Measurements from ENCODE around the gene ROR2.
"Not testable (repeated sequence)": the region's sequence is repeated elsewhere in the genome, so short reads cannot be mapped to it uniquely, and the experiment has no call there.

Gene ROR2

DNA sequence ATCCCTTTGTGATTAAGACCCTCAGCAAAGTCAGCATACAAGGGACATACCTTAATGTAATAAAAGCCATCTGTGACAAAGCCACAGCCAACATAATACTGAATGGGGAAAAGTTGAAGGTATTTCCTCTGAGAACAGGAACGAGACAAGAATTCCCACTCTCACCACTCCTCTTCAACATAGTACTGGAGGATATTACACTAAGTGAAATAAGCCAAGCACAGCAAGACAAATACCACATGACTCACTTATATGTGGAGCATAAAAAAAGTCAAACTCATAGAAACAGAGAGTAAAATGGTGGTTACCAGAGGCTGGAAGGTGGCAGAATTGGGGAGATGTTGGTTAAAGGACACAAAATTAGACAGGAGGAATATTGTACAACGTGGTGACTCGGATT lies 408.3 kb downstream of the ROR2 start:
- no peak for DNase-seq

DNA sequence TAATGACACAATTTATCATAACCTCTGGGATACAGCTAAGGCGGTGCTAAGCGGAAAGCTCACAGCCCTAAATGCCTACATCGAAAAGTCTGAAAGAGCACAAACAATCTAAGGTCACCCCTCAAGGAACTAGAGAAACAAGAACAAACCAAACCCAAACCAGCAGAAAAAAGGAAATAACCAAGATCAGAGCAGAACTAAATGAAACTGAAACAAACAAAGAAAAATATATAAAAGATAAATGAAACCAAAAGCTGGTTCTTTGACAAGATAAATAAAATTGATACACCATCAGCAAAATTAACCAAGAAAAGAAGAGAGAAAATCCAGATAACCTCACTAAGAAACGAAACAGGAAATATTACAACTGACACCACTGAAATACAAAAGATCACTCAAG lies 409.5 kb downstream of the ROR2 start:
- not testable (repeated sequence) for DNase-seq

DNA sequence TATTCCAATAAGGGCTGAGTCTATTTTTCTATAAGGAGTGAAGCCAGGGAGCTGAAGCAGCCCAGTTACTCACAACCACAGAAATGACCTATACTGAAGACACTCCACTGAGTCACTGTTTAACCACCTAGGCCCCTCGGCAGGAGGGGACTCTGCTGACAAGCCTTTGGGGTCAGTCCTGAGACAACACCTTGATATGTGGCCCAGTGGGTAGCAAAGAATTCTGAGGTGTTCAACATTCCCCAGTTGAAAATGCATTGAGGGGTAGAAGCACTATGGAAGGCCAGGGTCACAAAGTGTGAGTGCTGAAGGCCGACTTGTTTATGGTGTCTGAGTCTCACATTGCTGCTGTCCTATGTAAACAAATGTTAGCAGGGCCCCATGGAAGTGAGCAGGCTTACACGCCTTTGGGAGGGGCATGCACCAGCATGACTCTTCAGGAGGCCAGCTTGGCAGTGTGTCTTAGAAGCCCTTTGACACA lies 413.8 kb downstream of the ROR2 start:
- no peak for DNase-seq

DNA sequence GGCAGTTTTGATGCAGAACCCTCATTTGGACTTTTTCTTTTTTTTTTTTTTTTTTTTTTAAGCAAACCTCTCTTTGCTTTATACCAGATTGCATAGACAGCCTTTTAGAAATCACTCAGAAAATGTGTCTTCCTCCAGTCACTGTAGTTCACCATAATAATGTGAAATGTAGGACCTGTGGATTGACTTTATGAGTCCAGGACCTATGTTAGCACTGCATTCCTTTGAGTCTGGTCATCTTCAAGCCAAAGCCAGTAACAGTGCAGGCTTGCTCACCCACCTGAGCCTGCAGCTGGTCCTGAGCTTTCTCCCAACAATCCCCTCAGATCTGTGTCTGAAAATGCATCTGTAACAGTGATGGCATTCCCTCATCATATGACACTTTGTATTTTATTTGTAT lies 415.7 kb downstream of the ROR2 start:
- no peak for DNase-seq

- no peak for DNase-seq
Observed at GRCh38 chr9:91533382-91533781, 416.6 kb downstream of the ROR2 start.

- no peak for DNase-seq
Observed at GRCh38 chr9:91532325-91532724, 417.7 kb downstream of the ROR2 start.

GRCh38 chr9:91530829-91531228 lies 419.2 kb downstream of the ROR2 start:
- no peak for DNase-seq

DNA sequence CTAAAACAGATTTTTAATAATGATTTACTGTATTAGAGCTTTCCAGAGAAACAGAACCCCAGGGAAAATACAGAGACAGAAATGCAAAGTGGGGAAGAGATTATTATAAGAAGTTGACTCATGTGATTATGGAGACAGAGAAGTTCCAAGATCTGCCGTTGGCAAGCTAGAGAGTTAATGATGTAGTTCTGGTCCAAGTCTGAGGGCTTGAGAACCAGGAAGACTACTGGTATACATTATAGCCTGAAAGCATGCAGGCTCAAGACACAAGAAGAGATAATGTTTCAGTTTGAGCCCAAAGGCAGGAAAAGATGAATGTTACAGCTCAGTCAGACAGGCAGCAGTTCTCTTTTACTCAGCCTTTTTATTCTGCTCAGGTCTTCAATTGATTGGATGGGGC lies 427.5 kb downstream of the ROR2 start:
- DNase-seq: no peak

GRCh38 chr9:91519520-91520277 lies 430.3 kb downstream of the ROR2 start:
- no peak for DNase-seq

DNA sequence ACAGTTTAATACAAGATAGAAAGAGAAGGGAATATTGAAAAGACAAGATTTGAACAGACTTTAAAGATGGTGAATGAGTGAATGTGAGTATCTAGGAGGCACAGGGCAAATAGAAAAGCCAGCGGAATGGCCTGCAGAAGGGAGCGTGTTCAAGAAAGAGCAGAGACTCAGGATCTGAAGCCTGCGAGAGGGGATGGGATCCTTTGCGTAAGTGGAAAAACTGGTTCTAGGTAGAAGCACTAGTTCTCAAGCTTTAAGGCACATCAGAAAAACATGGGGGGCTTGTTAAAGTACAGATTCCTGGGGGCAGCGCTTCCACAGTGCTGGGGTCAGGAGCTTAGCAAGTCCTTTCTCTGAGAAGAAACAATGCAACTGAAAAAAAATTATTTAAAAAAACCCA lies 431.6 kb downstream of the ROR2 start:
- DNase-seq: no peak

GRCh38 chr9:91517801-91518200 lies 432.2 kb downstream of the ROR2 start:
- DNase-seq: no peak

DNA sequence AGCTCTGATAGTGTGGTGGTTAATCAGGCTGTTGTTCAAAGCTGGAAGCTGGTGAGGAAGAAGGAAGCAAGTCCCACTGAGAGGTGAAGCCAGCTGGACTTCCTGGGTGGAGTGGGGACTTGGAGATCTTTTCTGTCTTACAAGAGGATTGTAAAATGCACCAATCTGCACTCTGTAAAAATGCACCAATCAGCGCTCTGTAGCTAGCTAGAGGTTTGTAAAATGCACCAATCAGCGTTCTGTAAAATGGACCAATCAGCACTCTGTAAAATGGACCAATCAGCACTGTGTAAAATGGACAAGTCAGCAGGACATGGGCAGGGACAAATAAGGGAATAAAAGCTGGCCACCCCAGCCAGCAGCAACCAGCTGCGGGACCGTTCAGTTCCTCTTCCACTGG lies 432.7 kb downstream of the ROR2 start:
- DNase-seq: not testable (repeated sequence)

- DNase-seq: no peak
Observed at GRCh38 chr9:91516777-91517176, 433.3 kb downstream of the ROR2 start.

DNA sequence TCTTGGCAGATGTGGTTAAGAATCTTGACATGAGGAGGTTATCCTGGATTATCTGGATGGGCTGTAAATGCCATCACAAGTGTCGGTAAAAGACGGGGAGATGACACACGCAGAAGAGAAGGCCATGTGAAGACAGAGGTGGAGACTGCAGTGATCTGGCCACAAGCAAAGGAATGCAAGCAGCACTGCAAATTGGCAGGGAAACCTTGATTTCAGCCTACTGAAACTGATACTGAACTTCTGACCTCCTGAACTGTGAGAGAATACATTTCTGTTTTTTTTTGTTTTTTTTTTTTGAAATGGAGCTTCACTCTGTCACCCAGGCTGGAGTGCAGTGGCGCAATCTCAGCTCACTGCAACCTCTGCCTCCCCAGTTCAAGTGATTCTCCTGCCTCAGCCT lies 433.9 kb downstream of the ROR2 start:
- no peak for DNase-seq

GRCh38 chr9:91515074-91515687 lies 434.8 kb downstream of the ROR2 start:
- DNase-seq: no peak
